HCT116 (cell line): Measurements from ENCODE around the gene MINDY4B. TPM values are rescaled to one million over a fixed set of nuclear protein-coding genes. Genes with fewer than 3 reads are reported as not detected.

ENCODE experiments used
- ATAC-seq: fragments of 200-7000 bp; cut with Tn5 transposase; 2 replicates; pipeline ENCODE4 v1.9.1; 2020; ENCODE audit warnings: mild to moderate bottlenecking, moderate library complexity
- BruUV-seq: library from RNA; stranded (reverse); fragments of 400-500 nt; replicated peaks from 2 replicates; lab custom pipeline; 2021; lab: Mats Ljungman, UMichigan
- CTCF ChIA-PET: fragments of 300-600 bp; sonication (Branson Sonifier 250); formaldehyde crosslinking; loops from one replicate; lab custom pipeline; 2021; ENCODE audit warnings: antibody characterized with exemption; lab: Charles Lee
- POLR2A ChIA-PET: fragments of 300-600, 350-600 bp; sonication (Branson Sonifier 250); formaldehyde crosslinking; loops from one replicate; lab custom pipeline; 2021; ENCODE audit warnings: antibody characterized with exemption; lab: Charles Lee
- RAD21 ChIA-PET, 2 experiments: fragments of 300-600 bp; sonication (Branson Sonifier 250); formaldehyde crosslinking; loops; one replicate each; lab custom pipeline; 2023; ENCODE audit warnings: low total read pairs in 2 of 2; ENCODE audit not compliant: uncharacterized antibody in 2 of 2, unreplicated experiment in 2 of 2, low non-redundant PET in 1 of 2; lab: Charles Lee
- DNase-seq: peaks from one replicate; pipeline ENCODE4 v3.0.0-alpha.2; 2010; ENCODE audit warnings: low read depth, low spot score
- H2AFZ ChIP-seq: fragments of 200-600 bp; shearing (Covaris generic), sonication (generic); 2 replicates; pipeline ENCODE4 v1.6.1; 2017; ENCODE audit warnings: low read depth, mixed run types, mixed read lengths, antibody characterized with exemption, low read length; ENCODE audit not compliant: poor library complexity, severe bottlenecking
- H3K27ac ChIP-seq: 2 replicates; pipeline ENCODE4 v1.5.1; 2012; ENCODE audit warnings: low read depth, low read length
- H3K27me3 ChIP-seq: fragments of 200-600 bp; sonication (generic); 2 replicates; pipeline ENCODE4 v1.6.1; 2016; ENCODE audit warnings: mixed run types, low read length, mixed read lengths; ENCODE audit not compliant: insufficient read depth
- H3K36me3 ChIP-seq, 2 experiments: fragments of 200-500 bp in 1 of 2; fragments of 200-600 bp in 1 of 2; sonication (Bioruptor generic) in 1 of 2; sonication (generic) in 1 of 2; 2 replicates each; pipeline versions ENCODE4 v1.5.1 to v1.6.1; 2014 to 2016; ENCODE audit warnings: low read length in 2 of 2, inconsistent platforms in 1 of 2, mixed read lengths in 1 of 2, mixed run types in 1 of 2; ENCODE audit not compliant: insufficient read depth in 2 of 2, control insufficient read depth in 1 of 2
- H3K4me1 ChIP-seq, 2 experiments: fragments of 200-600 bp in 1 of 2; sonication (generic) in 1 of 2; 2 replicates each; pipeline versions ENCODE4 v1.5.1 to v1.6.1; 2012 to 2017; ENCODE audit warnings: low read length in 2 of 2, inconsistent platforms in 1 of 2, mild to moderate bottlenecking in 1 of 2, mixed read lengths in 1 of 2, mixed run types in 1 of 2, moderate library complexity in 1 of 2; ENCODE audit not compliant: insufficient read depth in 2 of 2, control insufficient read depth in 1 of 2
- H3K4me2 ChIP-seq: fragments of 200-600 bp; sonication (generic); 2 replicates; pipeline ENCODE4 v1.6.1; 2017; ENCODE audit warnings: mixed run types, low read length, mixed read lengths
- H3K4me3 ChIP-seq, 2 experiments: fragments of 200-600 bp in 1 of 2; sonication (generic) in 1 of 2; replicated peaks in 1 of 2; 2 replicates each; pipeline ENCODE4 v1.5.1; 2011 to 2016; ENCODE audit warnings: low read length in 2 of 2, control low read depth in 1 of 2, low read depth in 1 of 2, mild to moderate bottlenecking in 1 of 2, mixed read lengths in 1 of 2, mixed run types in 1 of 2
- H3K79me2 ChIP-seq: fragments of 200-600 bp; sonication (generic); 2 replicates; pipeline ENCODE4 v1.6.1; 2017; ENCODE audit warnings: mild to moderate bottlenecking, mixed run types, low read length, moderate library complexity, mixed read lengths; ENCODE audit not compliant: insufficient read depth
- H3K9ac ChIP-seq: fragments of 200-600 bp; sonication (generic); 2 replicates; pipeline ENCODE4 v1.6.1; 2016; ENCODE audit warnings: low read length, mixed read lengths
- H3K9me2 ChIP-seq: fragments of 200-600 bp; sonication (generic), shearing (Covaris generic); 2 replicates; pipeline ENCODE4 v1.6.1; 2017; ENCODE audit warnings: mixed run types, mild to moderate bottlenecking, moderate library complexity; ENCODE audit not compliant: insufficient read depth
- H3K9me3 ChIP-seq, 2 experiments: fragments of 200-500 bp in 1 of 2; fragments of 200-600 bp in 1 of 2; sonication (Bioruptor generic) in 1 of 2; sonication (generic) in 1 of 2; 2 replicates each; pipeline ENCODE4 v1.6.1; 2014 to 2017; ENCODE audit warnings: low read length in 2 of 2, mixed read lengths in 2 of 2, inconsistent platforms in 1 of 2, low read depth in 1 of 2, mild to moderate bottlenecking in 1 of 2, mixed run types in 1 of 2, moderate library complexity in 1 of 2; ENCODE audit not compliant: control insufficient read depth in 1 of 2, insufficient read depth in 1 of 2
- H4K20me1 ChIP-seq: fragments of 200-600 bp; sonication (generic), shearing (Covaris generic); 2 replicates; pipeline ENCODE4 v1.6.1; 2017; ENCODE audit warnings: mixed run types, mild to moderate bottlenecking, moderate library complexity; ENCODE audit not compliant: insufficient read depth
- CBX3 ChIP-seq: IDR thresholded peaks from 2 replicates; pipeline ENCODE4 v1.6.1; 2012; ENCODE audit warnings: low read depth
- CEBPB ChIP-seq: IDR thresholded peaks from 2 replicates; pipeline ENCODE4 v1.6.1; 2012; ENCODE audit warnings: low read depth
- EGR1 ChIP-seq: IDR thresholded peaks from 2 replicates; pipeline ENCODE4 v1.6.1; 2012; ENCODE audit warnings: low read depth
- ELF1 ChIP-seq: IDR thresholded peaks from 2 replicates; pipeline ENCODE4 v1.6.1; 2012; ENCODE audit warnings: low read depth, borderline replicate concordance
- EZH2 ChIP-seq: fragments of 200-600 bp; sonication (generic); IDR thresholded peaks from 2 replicates; pipeline ENCODE4 v1.6.1; 2017; ENCODE audit warnings: antibody characterized with exemption, mixed run types
- EZH2phosphoT487 ChIP-seq: fragments of 200-600 bp; IDR thresholded peaks from 2 replicates; pipeline ENCODE4 v1.6.1; 2018; ENCODE audit warnings: antibody characterized with exemption, borderline replicate concordance
- FOSL1 ChIP-seq: IDR thresholded peaks from 2 replicates; pipeline ENCODE4 v1.6.1; 2012; ENCODE audit warnings: low read depth
- JUND ChIP-seq: IDR thresholded peaks from 2 replicates; pipeline ENCODE4 v1.6.1; 2012
- MAX ChIP-seq: IDR thresholded peaks from 2 replicates; pipeline ENCODE4 v1.6.1; 2012
- POLR2AphosphoS5 ChIP-seq: IDR thresholded peaks from 2 replicates; pipeline ENCODE4 v1.6.1; 2011; ENCODE audit warnings: mild to moderate bottlenecking, low read depth, low read length, moderate library complexity
- RAD21 ChIP-seq: IDR thresholded peaks from 2 replicates; pipeline ENCODE4 v1.6.1; 2012; ENCODE audit warnings: low read depth, mild to moderate bottlenecking
- SIN3A ChIP-seq: IDR thresholded peaks from 2 replicates; pipeline ENCODE4 v1.6.1; 2012; ENCODE audit warnings: low read depth
- SP1 ChIP-seq: IDR thresholded peaks from 2 replicates; pipeline ENCODE4 v1.6.1; 2012; ENCODE audit warnings: low read depth
- SRF ChIP-seq: IDR thresholded peaks from 2 replicates; pipeline ENCODE4 v1.6.1; 2012; ENCODE audit warnings: low read depth
- YY1 ChIP-seq: IDR thresholded peaks from 2 replicates; pipeline ENCODE4 v1.6.1; 2011; ENCODE audit warnings: low read length, low read depth, moderate library complexity, mild to moderate bottlenecking; ENCODE audit not compliant: insufficient replicate concordance; ENCODE audit errors: extremely low read depth
- ZBTB33 ChIP-seq: IDR thresholded peaks from 2 replicates; pipeline ENCODE4 v1.6.1; 2011; ENCODE audit warnings: mild to moderate bottlenecking, low read length, moderate library complexity; ENCODE audit not compliant: insufficient replicate concordance; ENCODE audit errors: extremely low read depth
- ZNF274 ChIP-seq: fragments of 200-500 bp; sonication (Bioruptor generic); IDR thresholded peaks from 2 replicates; pipeline ENCODE4 v1.6.1; 2014; ENCODE audit warnings: mild to moderate bottlenecking, low read depth, low read length, inconsistent platforms
- intact Hi-C: fragments of 100-400 bp; cut with micrococcal nuclease; formaldehyde crosslinking; loops from 2 replicates; pipeline ENCODE4 v1.10.0; 2022
- total RNA-seq: library from RNA; stranded (reverse); gene quantifications from one replicate; pipeline ENCODE4 v1.2.1, GENCODE V29; 2021; ENCODE audit not compliant: unreplicated experiment
- TF ChIP-seq, protein P1 (sequence below): IDR thresholded peaks from 2 replicates; pipeline ENCODE4 v1.6.1; 2012; ENCODE audit warnings: low read depth
- TF ChIP-seq, protein P2 (sequence below), 3 experiments: fragments of 200-600 bp in 1 of 3; sonication (generic) in 1 of 3; IDR thresholded peaks in 2 of 3; conservative IDR thresholded peaks in 1 of 3; 2 replicates each; pipeline ENCODE4 v1.5.1; 2012 to 2017; ENCODE audit warnings: low read depth in 2 of 3, low read length in 2 of 3, antibody characterized with exemption in 1 of 3, borderline replicate concordance in 1 of 3, control low read depth in 1 of 3, mild to moderate bottlenecking in 1 of 3, mixed read lengths in 1 of 3, mixed run types in 1 of 3, moderate library complexity in 1 of 3; ENCODE audit not compliant: insufficient read depth in 1 of 3

The MINDY4B gene
- total RNA-seq, 1 experiment from 2014 or later = not detected

DNA sequence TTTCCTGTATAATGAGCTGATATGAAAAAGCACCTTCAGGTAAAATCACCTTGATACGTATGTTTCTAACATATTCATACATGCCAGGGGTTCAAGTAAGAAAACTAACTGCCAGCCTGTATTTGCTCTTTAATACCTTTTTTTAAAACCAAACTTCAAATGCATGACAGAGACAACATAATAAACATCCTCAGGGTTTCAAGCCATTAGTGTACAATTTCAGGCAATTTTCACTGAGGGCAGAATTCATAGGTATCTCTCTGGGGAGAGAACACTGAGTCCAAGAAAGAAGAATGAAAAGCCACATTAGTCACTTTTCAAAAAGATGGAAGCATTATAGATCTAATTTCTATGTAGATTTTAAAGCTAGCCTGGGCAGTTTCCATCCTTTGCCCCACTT, 26.9 kb downstream of the MINDY4B start (continued):
- TF ChIP-seq, protein P1, sequence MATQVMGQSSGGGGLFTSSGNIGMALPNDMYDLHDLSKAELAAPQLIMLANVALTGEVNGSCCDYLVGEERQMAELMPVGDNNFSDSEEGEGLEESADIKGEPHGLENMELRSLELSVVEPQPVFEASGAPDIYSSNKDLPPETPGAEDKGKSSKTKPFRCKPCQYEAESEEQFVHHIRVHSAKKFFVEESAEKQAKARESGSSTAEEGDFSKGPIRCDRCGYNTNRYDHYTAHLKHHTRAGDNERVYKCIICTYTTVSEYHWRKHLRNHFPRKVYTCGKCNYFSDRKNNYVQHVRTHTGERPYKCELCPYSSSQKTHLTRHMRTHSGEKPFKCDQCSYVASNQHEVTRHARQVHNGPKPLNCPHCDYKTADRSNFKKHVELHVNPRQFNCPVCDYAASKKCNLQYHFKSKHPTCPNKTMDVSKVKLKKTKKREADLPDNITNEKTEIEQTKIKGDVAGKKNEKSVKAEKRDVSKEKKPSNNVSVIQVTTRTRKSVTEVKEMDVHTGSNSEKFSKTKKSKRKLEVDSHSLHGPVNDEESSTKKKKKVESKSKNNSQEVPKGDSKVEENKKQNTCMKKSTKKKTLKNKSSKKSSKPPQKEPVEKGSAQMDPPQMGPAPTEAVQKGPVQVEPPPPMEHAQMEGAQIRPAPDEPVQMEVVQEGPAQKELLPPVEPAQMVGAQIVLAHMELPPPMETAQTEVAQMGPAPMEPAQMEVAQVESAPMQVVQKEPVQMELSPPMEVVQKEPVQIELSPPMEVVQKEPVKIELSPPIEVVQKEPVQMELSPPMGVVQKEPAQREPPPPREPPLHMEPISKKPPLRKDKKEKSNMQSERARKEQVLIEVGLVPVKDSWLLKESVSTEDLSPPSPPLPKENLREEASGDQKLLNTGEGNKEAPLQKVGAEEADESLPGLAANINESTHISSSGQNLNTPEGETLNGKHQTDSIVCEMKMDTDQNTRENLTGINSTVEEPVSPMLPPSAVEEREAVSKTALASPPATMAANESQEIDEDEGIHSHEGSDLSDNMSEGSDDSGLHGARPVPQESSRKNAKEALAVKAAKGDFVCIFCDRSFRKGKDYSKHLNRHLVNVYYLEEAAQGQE = no peak
- TF ChIP-seq CEBPB (no peak), RAD21 (no peak), CBX3 (no peak), EZH2 (no peak), POLR2AphosphoS5 (no peak), SRF (no peak)
- TF ChIP-seq, protein P2, sequence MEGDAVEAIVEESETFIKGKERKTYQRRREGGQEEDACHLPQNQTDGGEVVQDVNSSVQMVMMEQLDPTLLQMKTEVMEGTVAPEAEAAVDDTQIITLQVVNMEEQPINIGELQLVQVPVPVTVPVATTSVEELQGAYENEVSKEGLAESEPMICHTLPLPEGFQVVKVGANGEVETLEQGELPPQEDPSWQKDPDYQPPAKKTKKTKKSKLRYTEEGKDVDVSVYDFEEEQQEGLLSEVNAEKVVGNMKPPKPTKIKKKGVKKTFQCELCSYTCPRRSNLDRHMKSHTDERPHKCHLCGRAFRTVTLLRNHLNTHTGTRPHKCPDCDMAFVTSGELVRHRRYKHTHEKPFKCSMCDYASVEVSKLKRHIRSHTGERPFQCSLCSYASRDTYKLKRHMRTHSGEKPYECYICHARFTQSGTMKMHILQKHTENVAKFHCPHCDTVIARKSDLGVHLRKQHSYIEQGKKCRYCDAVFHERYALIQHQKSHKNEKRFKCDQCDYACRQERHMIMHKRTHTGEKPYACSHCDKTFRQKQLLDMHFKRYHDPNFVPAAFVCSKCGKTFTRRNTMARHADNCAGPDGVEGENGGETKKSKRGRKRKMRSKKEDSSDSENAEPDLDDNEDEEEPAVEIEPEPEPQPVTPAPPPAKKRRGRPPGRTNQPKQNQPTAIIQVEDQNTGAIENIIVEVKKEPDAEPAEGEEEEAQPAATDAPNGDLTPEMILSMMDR (IDR thresholded peaks at IDR 0.05 in 2 of 3, conservative IDR thresholded peaks at IDR 0.05 in 1 of 3; ENCODE audit: borderline replicate concordance in 1 of 3, insufficient read depth in 1 of 3, low read depth in 2 of 3, low read length in 2 of 3) = no peak

GRCh38 chr3:150877303-150877702, 27.9 kb downstream of the MINDY4B start:
- Histone ChIP-seq H3K9me2 (no peaks in the 10 kb centered on the region), H3K9me3 (no peaks in the 10 kb centered on the region), H3K79me2 (no peaks in the 10 kb centered on the region), H3K9ac (no peak overlapping the region), H4K20me1 (no peaks in the 10 kb centered on the region), H3K27me3 (no peaks in the 10 kb centered on the region), H3K36me3 (no peaks in the 10 kb centered on the region), H3K4me1 (no peaks in the 10 kb centered on the region), H3K27ac (no peak overlapping the region), H3K4me3 (no peak overlapping the region), H3K4me2 (no peak overlapping the region), H2AFZ (no peak overlapping the region)
- DNase-seq = no peak
- intact Hi-C loops = no loop called here
- RAD21 ChIA-PET = no interaction called here
- no peak for ATAC-seq
- POLR2A ChIA-PET = no interaction called here
- CTCF ChIA-PET = no interaction called here
- no TSS peak for BruUV-seq
- no peak for TF ChIP-seq JUND
- no peak for TF ChIP-seq EZH2
- TF ChIP-seq ZBTB33 = no peak
- TF ChIP-seq SIN3A = no peak
- TF ChIP-seq POLR2AphosphoS5 = no peak
- no peak for TF ChIP-seq ELF1
- no peak for TF ChIP-seq YY1
- TF ChIP-seq CEBPB = no peak
- no peak for TF ChIP-seq EZH2phosphoT487
- no peak for TF ChIP-seq CBX3
- no peak for TF ChIP-seq SP1
- TF ChIP-seq EGR1 = no peak
- TF ChIP-seq RAD21 = no peak
- TF ChIP-seq FOSL1 = no peak
- TF ChIP-seq MAX = no peak
- TF ChIP-seq ZNF274 = no peak
